Stimulated activated CD4-positive, alpha-beta T cell treated with anti-CD3 and anti-CD28 coated beads, Interleukin-12 subunit alpha, Interleukin-12 subunit beta, amount 100 ng/mL, for 48 hours (primary cell): ENCODE data around the gene RABGAP1L.
A peak's percentile ranks its signal among the peaks of the same experiment; 100 is the strongest.
"Not testable (repeated sequence)": the region's sequence is repeated elsewhere in the genome, so short reads cannot be mapped to it uniquely, and the experiment has no call there.

Experiments used
- DNase-seq, 3 donors: peaks; one replicate each; pipeline ENCODE4 v3.0.0-alpha.2; 2020; ENCODE audit warnings: low read depth in 2 of 3, low spot score in 1 of 3

Gene RABGAP1L

DNA sequence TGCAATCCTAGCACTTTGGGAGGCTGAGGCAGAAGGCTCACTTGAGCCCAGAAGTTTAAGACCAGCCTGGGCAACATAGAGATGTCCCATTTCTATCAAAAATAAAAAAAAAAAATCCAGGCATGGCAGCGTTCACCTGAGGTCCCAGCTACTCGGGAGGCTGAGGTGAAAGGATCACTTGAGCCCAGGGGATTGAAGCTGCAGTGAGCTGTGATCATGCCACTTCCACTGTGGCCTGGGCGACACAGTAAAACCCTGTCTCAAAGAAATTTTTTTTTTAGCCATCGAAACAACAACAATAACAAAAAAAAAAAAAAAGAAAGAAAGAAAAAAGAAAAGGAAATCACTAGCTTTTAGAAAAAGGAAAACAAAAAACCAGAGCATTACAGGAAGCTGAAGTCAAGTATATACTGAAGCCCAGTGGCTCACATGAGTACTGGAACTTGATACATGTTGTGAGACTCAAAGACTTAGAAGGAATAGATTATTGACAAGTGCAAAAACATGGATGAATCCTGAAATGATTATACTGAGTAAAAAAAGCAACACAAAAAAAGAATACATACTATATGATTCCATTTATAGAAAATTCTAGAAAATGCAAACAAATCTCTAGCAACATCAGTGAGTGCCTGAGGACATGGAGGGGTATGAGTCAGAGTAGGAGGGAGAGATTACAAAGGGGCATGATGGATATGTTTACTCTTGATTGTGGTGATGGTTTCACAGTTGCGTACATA is 6.1 kb upstream of the RABGAP1L start:
- no peak for DNase-seq

DNA sequence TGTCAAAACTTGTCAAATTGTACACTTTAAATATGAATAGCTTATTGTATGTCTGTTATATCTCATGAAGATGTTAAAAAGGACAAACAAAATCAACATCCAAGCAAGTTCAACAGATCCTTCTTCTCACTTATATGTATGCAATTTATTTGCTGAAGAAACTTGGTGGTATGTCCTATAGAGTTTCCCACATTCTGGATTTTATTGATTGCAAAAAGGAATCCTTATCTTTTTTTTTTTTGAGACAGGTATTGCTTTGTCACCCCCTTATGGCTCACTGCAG is 5.6 kb upstream of the RABGAP1L start:
- DNase-seq = no peak

DNA sequence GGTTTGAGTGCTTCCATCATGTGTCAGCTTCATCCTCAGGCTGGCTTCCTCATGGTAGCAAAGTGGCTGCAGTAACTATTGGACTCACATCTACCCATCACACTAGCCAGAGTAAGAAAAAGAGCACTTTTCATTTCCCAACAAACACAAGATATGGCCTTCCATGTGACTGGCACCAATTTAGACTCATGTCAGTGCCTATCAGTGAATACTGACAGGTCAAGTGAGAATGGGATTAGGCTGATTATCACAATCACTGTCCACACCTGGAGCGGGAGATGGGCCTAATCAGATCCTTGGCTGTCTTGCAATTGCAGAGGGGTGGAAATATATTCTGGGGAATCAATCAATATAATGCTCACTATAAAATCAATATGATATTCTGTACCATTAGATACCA is 2.9 kb upstream of the RABGAP1L start:
- no peak for DNase-seq

DNA sequence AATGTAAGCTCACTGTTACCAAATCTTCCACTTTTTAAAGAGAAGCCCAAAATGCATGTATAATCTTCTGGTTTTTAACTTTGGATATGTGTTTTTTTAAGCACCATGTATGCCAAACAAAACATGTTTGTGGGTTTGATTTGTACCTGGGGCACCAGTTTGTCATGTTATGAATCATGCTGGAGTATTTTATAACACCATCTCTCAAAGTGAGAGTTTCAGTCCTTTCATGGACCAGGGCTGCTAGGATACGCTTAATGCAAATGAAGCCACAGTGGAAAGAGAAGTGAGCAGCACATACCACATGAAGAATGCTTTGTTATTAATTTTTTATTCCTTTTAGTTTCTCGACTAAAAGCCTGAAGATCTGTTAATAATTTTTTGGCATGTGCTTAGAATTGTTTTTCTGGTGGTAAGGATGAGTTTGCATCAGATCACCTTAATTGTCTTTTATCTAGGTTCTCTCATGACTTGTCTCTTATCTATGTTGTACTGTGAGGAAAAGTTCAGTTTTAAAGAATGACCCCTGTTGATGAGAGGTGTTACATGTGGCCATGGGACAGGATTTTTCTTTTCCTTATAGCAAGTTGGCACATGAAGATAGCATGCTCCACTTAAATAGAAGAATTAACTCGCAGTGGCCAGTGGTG is 2.0 kb upstream of the RABGAP1L start:
- DNase-seq = peak in 2 of 3 donors; percentile 27 to 29

DNA sequence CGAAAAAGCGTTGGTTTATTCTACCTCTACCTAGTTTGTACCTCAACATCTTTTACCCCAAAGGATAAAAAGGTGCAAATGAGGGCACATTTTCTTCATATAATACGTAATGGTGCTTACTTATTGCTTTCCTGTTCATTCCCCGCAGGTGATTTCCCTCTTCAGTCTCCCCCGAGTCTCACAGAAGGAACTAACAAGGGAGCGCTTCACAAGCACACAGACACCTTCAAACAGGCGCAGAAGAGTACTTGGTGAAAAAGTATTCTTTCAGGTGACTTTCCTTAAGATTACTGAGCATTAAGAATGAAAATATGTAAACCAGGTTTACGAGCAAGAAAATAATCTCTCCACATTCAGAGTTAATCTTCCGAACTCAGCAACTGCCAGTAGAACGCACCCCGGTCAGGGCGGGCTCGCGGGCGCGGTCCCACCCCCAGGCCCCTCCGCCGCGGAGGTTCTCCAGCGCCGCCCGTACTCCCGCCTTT is 511 bp upstream of the RABGAP1L start:
- DNase-seq = no peak

DNA sequence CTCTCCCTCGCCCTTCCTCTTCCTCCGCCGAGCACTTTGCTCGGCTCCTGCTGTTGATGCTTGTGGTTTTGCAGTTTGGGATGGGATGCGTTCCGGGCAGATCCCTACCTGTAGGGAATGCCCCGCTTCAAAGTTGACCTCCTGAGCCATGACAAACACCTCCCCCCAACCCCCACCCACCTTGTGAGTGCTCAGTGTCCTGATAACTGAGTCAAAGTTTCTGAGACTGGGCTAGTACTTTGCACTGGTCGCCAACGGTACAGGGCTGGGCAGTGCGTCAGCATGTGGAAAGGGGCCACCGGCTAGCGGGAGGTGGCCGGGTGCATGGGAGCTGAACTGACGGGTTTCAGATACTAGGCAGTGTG is 771 bp downstream of the RABGAP1L start:
- no peak for DNase-seq

DNA sequence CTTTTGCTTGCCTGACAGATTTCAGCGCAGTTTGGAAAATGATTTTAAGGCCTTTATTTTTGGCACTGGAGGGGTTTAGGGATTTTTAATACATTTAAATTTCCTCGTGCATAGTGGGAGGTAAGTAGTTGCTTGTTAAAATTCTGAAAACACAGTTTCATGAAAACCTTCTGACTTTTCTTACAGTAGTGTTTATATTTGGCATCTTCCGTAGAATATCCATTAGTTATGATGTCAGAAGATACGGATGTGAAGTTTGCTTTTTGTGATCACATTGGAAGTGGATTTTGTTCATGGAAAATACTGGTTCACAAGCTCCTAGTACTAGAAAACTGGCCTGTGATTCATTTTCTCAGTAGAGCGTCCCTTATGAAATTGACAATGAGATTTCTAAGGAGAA is 1.3 kb downstream of the RABGAP1L start:
- no peak for DNase-seq

DNA sequence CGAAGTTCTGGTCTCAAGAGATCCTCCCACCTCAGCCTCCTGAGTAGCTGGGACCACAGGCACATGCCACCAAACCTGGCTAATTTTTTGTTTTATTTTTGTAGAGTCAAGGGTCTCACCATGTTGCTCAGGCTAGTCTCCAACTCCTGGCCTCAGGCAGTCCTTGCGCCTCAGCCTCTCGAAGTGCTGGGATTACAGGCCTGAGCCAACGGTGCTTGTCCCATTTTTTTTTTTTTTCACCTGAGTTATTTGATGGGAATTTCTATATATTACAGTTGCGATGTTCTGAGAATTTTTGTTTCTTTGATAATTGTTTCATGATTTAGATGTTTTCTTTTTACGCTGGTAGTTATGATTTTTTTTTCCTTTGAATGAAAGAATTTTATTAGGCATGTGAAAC is 2.5 kb downstream of the RABGAP1L start:
- DNase-seq = no peak

DNA sequence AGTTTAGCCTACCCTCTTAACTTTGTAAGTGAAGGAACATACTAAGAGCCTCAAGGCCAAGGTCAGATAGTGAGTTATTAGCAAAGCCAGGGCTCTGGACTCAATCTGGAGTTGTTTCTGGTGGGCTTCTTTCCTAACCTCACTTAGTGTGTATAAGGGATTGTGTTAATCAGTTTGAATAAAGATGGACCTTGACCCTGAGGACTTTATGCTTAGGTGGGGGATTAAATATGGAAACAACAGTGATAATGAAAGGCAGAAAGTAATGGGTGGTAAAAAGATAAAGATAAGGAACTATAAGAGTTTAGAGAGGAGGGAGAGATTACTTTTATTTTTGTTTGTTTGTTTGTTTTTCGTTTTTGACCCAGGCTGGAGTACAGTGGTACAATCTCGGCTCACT is 5.5 kb downstream of the RABGAP1L start:
- DNase-seq = no peak

DNA sequence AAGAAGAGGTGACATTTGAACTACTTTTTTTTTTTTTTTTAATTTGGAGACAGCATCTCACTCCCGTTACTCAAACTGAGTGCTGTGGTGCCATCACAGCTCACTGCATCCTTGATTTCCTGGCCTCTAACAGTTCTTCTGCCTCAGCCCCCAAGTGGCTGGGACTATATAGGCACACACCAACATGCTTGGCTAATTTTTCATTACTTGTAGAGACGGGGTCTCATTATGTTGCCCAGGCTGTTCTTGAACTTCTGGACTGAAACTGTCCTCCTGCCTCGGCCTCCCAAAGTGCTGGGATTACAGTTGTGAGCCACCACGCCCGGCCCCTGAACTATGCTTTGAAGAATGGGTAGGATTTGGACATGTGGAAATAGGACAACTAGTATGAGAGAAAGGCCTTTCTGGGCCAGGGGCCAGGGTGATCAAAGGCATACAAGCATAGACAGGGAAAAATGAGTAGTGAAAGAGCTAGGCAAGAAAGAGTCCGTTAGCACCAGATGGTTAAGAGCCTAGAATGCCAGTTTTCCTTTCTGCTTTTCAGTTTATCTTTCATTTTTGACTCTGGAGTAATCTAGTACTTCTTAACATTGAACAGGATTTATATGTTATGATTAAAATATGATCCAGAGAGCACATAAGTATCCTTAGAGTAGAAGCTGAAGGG is 6.3 kb downstream of the RABGAP1L start:
- no peak for DNase-seq

DNA sequence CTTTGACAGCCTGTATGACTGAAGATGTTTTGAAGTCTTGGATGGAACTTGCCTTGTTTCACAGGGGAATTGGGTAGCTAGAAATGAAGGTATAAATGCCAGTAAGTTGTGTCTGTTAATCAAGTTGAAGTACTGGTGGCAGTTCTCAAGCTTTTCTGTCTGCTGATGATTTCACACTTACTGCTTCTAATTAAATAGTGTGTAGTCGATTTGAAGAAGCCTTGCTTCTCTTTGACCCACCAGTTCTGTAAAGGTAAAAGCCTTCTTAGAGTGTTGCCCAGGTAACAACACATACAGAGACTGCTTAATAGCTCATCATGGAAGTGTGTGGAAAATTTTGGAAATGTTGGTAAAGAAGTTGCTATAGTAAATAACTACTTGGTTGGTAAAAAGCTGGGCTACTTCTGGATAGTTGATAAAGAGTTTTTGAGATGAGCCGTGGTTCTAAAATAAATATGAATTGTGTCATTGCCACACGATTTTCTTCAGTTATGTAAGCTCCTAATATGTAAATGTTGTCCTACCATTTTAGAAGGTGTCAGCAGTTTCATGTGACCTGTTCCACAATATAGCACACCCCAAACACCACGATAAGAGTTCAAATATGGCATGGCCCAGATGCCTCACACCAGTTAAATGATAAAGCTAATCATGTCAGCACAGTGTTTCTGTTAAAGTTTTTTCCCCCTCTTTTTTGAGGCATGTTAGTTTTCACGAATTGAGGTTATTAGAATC is 7.4 kb downstream of the RABGAP1L start:
- no peak for DNase-seq

DNA sequence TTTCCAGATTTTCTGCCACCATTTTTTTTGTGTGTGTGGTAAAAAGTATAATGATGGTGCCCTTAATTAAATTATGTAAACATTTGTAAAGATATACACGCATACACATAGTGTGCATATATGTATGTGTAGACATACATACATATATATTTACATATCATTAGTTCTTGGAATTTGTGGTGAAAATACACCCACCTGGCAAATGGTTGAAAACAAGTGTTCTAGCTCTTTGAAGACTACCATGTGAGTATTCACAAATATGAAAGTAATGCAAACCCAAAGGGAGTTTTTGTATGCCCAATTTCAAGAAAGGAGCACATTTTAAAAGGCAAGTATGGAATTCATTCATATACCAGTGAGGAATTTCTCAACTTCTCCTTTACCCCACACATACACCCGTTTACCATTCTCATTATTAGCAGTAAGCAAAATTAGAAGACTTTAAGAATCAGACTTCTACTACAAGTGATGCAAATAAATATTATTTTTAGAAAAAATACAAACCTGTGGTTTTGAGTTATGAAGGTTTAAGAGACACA is 8.0 kb downstream of the RABGAP1L start:
- no peak for DNase-seq

DNA sequence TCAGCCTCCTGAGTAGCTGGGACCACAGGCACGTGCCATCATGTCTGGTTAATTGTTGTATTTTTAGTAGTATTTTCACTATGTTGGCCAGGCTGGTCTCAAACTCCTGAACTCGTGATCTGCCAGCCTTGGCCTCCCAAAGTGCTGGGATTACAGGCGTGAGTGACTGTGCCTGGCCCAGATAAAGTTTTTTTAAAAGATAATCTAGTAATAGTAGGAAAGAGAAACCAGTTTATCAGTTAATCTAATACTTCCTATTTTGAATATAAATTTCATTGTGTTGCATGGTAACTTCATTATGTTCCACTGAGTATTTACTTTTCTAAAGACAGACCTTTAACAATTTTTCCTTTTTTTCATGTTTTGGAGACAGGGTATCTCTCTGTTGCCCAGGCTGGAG is 10.0 kb downstream of the RABGAP1L start:
- DNase-seq = no peak

DNA sequence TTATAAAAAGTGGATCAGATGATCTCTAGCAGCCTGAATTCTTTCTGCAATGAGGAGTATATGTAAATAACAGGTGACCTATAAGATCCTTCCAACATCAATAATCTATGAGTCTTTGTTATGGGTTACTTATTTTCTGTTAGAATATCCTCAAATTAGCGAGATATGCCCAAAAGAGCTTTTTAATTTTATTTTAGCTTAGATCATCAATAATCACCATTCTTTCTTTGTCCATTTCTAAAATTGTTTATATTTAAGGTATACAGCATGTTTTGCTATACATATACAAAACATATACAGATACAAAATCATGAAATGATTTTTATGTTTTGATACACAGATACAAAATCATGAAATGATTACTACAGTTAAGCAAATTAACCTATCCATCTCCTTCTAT is 11.8 kb downstream of the RABGAP1L start:
- no peak for DNase-seq

DNA sequence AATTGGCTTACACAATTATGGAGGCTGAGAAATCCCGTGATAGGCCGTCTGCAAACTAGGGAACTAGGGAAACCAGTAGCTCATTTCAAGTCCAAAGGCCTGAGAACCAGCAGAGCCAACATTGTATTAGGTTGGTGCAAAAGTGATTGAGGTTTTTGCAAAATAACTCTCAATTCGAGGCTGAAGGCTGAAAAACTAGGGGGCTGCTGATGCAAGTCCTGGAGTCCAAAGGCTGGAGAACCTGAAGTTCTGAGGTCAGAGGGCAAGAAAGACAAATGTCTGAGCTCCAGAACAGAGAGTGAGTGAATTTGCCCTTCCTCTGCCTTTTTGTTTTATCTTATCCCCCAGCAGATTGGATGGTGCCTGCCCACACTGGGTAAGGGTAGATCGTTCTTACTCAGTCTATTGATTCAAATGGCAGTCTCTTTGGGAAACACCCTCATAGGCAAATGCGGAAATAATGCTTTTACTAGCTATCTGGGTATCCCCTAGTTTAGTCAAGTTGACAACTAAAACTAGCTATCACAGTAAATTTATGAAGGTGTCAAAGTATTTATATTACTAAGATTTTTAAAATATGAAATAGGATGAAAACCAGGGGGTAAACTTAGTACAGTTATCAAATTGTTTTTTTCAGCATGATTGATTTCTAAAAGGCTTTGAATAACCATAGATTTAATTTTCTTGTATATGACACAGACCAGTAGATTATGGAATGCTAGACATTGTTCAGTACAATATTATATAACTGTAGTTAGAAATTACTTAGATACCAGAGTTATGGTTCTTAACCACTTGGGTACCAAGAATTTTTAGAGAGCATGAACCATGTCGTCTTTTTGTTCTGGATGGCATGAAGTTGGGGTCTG is 15.4 kb downstream of the RABGAP1L start:
- DNase-seq = peak in 1 of 3 donors; percentile 13

DNA sequence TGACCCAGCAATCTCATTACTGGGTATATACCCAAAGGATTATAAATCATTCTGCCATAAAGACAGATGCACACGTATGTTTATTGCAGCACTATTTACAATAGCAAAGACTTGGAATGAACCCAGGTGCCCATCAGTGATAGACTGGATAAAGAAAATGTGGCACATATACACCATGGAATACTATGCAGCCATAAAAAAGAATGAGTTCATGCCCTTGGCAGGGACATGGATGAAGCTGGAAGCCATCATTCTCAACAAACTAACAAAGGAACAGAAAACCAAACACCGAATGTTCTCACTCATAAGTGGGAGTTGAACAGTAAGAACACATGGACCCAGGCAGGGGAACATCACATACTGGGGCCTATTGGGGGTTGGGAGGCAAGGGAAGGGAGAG is 19.1 kb downstream of the RABGAP1L start:
- DNase-seq = not testable (repeated sequence)

DNA sequence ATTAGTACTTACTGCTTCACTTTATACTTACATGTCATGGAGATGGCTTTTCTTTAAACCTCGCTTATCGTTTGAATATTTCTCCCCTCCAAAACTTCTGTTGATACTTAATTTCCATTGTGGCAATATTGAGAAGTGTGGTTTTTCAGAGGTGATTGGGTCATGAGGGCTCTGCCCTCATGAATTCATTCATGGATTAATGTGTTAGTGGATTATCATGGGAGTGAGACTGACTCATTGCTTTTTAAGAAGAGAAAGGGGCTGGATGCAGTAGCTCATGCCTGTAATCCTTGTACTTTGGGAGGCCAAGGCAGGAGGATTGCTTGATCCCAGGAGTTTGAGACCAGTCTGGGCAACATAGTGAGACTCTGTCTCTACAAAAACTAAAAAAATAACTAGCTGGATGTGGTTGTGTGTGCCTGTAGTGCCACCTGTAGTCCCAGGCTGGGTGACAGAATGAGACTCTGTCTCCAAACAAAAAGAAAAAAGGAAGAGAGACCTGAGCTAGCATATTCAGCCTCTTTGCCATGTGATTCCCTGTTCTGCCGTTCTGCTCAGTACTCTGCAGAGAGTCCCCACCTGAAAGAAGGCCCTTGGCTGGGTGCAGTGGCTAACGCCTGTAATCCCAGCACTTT is 30.2 kb downstream of the RABGAP1L start:
- DNase-seq = no peak

DNA sequence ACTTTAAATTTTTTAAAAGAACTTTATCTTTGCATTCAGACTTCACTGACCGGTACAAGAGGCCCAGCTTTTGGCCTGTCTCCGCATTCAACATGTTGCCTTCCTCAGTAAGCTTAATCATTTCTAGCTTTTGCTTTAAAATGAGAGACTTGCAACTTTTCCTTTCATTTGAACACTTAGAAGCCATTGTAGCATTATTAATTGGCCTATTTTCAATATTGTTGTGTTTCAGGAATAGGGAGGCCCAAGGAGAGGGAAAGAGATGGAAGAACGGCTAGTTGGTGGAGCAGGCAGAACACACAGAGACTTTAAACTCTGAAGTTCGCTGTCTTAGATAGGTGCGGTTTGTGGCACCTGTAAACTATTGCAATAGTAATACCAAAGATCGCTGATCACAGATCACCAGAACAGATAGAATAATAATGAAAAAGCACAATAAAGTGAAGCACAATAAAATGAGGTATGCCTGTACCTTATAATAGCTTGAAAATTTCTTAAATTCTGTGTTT is 31.4 kb downstream of the RABGAP1L start:
- no peak for DNase-seq

DNA sequence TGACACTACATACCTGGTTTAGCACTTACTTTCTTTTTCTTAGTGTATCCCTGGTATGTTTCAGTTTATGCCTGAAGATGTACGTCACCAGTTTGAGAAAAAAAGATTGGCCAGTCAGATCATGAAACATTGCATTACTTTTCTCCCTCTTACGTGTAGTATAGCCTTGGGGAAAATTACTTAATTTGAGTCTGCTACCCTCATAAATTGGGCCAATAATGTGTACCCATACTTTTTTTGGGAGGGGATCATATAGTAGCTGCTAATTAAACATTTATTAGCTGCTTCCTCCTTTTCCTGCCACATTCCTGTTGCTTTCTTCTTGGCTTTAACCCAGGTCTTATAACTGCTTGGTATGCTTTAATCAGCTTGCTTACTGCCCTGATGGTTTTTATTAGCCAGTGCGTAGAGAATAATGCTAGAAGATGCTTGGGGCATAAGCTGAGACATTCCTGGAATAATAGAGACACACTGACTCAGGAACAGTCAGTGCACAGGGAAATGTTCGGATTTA is 32.1 kb downstream of the RABGAP1L start:
- DNase-seq = no peak

DNA sequence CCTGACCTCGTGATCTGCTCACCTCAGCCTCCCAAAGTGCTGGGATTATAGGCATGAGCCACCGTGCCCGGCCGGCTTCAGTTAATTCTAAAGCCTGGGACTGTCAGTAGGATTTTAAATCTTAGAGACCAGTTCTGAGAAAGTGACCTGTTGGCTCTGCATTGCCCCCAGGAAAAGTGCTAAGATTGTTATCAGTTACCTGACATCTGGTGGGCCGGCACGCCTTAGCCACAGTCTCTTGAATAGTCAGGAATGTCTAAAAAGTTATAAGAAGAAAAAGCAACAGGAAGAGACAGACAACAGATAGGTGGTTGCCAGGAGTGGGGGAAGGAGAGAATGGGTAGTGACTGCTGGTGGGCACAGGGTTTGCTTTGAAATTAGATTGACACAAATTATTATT is 35.1 kb downstream of the RABGAP1L start:
- no peak for DNase-seq
